ENCODE data around the gene PRSS2.

PRSS2 gene

DNA sequence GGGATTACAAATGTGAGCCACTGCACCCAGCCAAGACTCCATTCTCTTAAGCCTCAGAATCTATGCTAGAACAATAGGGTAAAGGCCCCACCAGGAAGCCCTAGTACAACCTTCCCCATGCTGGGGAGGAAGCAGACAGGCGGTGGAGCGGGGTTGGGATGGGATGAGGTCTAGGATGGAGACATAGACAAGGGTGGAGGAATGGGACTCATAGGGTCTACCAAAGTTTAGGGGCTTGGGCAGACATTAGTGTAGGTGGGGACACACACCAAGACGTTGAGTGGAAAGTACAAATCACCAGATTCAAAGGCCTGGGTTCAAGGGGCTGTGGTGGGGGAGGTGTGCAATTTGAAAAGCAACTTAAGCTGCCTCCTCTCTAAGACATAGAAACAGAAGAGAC, 19.3 kb downstream of the PRSS2 start:
- H3K27me3 Mint-ChIP-seq (ENCODE audit: low read depth, poor library complexity), result peaks cover 63% of the 10 kb centered on the region
- no peak overlapping the region for H3K4me3 Mint-ChIP-seq
- H3K36me3 Mint-ChIP-seq (ENCODE audit: low read depth), result no peaks in the 10 kb centered on the region
- H3K9me3 Mint-ChIP-seq, result no peaks in the 10 kb centered on the region
- TF ChIP-seq, protein P1, sequence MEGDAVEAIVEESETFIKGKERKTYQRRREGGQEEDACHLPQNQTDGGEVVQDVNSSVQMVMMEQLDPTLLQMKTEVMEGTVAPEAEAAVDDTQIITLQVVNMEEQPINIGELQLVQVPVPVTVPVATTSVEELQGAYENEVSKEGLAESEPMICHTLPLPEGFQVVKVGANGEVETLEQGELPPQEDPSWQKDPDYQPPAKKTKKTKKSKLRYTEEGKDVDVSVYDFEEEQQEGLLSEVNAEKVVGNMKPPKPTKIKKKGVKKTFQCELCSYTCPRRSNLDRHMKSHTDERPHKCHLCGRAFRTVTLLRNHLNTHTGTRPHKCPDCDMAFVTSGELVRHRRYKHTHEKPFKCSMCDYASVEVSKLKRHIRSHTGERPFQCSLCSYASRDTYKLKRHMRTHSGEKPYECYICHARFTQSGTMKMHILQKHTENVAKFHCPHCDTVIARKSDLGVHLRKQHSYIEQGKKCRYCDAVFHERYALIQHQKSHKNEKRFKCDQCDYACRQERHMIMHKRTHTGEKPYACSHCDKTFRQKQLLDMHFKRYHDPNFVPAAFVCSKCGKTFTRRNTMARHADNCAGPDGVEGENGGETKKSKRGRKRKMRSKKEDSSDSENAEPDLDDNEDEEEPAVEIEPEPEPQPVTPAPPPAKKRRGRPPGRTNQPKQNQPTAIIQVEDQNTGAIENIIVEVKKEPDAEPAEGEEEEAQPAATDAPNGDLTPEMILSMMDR (IDR thresholded peaks at IDR 0.05), result no peak
- no peaks in the 10 kb centered on the region for H3K4me1 Mint-ChIP-seq
- DNase-seq, result no peak
- no peak overlapping the region for H3K27ac Mint-ChIP-seq

DNA sequence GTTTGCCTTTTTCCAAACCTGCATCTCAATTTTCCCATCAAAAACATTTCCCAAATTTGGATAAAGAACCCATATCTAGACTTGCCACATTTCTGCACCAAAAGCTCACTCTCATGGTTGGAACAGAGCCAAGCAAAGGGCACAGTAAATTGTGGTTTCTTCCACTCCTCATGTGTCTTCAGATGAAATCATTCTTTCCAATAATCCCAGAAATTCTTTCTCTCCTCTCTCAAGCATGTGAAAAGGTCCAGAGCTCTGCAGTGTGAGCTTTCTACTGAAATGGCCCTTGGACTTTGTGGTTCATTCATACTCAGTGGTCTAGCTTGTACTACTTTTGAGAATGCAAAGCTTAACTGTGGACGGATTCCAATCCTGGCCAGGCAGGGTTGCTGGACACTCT, 19.8 kb downstream of the PRSS2 start:
- DNase-seq, result no peak
- no peaks in the 10 kb centered on the region for H3K9me3 Mint-ChIP-seq
- H3K4me1 Mint-ChIP-seq, result no peaks in the 10 kb centered on the region
- no peak overlapping the region for H3K27ac Mint-ChIP-seq
- TF ChIP-seq, protein P1 (IDR thresholded peaks at IDR 0.05), result no peak
- no peak overlapping the region for H3K4me3 Mint-ChIP-seq
- H3K36me3 Mint-ChIP-seq (ENCODE audit: low read depth), result no peaks in the 10 kb centered on the region
- H3K27me3 Mint-ChIP-seq (ENCODE audit: low read depth, poor library complexity), result peaks cover 68% of the 10 kb centered on the region

DNA sequence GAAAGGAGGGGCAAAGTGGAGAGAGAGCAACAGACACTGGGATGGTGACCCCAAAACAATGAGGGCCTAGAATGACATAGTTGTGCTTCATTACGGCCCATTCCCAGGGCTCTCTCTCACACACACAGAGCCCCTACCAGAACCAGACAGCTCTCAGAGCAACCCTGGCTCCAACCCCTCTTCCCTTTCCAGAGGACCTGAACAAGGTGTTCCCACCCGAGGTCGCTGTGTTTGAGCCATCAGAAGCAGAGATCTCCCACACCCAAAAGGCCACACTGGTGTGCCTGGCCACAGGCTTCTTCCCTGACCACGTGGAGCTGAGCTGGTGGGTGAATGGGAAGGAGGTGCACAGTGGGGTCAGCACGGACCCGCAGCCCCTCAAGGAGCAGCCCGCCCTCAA, 20.7 kb downstream of the PRSS2 start:
- TF ChIP-seq, protein P1 (IDR thresholded peaks at IDR 0.05), result no peak
- no peaks in the 10 kb centered on the region for H3K9me3 Mint-ChIP-seq
- peaks cover 7% of the 10 kb centered on the region for H3K4me1 Mint-ChIP-seq
- peaks cover 77% of the 10 kb centered on the region for H3K27me3 Mint-ChIP-seq (ENCODE audit: low read depth, poor library complexity)
- H3K4me3 Mint-ChIP-seq, result no peak overlapping the region
- DNase-seq, result no peak
- H3K27ac Mint-ChIP-seq, result no peak overlapping the region
- H3K36me3 Mint-ChIP-seq (ENCODE audit: low read depth), result no peaks in the 10 kb centered on the region

DNA sequence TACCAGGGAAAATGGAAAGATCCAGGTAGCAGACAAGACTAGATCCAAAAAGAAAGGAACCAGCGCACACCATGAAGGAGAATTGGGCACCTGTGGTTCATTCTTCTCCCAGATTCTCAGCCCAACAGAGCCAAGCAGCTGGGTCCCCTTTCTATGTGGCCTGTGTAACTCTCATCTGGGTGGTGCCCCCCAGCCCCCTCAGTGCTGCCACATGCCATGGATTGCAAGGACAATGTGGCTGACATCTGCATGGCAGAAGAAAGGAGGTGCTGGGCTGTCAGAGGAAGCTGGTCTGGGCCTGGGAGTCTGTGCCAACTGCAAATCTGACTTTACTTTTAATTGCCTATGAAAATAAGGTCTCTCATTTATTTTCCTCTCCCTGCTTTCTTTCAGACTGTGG, 21.4 kb downstream of the PRSS2 start:
- TF ChIP-seq, protein P1 (IDR thresholded peaks at IDR 0.05), result no peak
- Mint-ChIP-seq H3K9me3 (no peaks in the 10 kb centered on the region), H3K36me3 (ENCODE audit: low read depth) (no peaks in the 10 kb centered on the region), H3K27ac (no peak overlapping the region), H3K27me3 (ENCODE audit: low read depth, poor library complexity) (peaks cover 80% of the 10 kb centered on the region), H3K4me1 (peaks cover 7% of the 10 kb centered on the region), H3K4me3 (no peak overlapping the region)
- no peak for DNase-seq

DNA sequence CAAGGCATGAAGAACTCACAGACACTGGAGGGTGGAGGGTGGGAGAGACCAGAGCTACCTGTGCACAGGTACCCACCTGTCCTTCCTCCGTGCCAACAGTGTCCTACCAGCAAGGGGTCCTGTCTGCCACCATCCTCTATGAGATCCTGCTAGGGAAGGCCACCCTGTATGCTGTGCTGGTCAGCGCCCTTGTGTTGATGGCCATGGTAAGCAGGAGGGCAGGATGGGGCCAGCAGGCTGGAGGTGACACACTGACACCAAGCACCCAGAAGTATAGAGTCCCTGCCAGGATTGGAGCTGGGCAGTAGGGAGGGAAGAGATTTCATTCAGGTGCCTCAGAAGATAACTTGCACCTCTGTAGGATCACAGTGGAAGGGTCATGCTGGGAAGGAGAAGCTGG, 21.8 kb downstream of the PRSS2 start:
- TF ChIP-seq, protein P1 (IDR thresholded peaks at IDR 0.05), result no peak
- DNase-seq, result no peak
- no peak overlapping the region for H3K27ac Mint-ChIP-seq
- no peaks in the 10 kb centered on the region for H3K9me3 Mint-ChIP-seq
- peaks cover 82% of the 10 kb centered on the region for H3K27me3 Mint-ChIP-seq (ENCODE audit: low read depth, poor library complexity)
- no peak overlapping the region for H3K4me3 Mint-ChIP-seq
- H3K4me1 Mint-ChIP-seq, result peaks cover 10% of the 10 kb centered on the region
- no peaks in the 10 kb centered on the region for H3K36me3 Mint-ChIP-seq (ENCODE audit: low read depth)

DNA sequence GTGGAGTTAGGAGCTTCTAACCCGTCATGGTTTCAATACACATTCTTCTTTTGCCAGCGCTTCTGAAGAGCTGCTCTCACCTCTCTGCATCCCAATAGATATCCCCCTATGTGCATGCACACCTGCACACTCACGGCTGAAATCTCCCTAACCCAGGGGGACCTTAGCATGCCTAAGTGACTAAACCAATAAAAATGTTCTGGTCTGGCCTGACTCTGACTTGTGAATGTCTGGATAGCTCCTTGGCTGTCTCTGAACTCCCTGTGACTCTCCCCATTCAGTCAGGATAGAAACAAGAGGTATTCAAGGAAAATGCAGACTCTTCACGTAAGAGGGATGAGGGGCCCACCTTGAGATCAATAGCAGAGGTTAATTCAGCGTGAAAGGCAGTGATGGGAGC, 22.4 kb downstream of the PRSS2 start:
- no peak for DNase-seq
- H3K27me3 Mint-ChIP-seq (ENCODE audit: low read depth, poor library complexity), result peaks cover 84% of the 10 kb centered on the region
- no peak overlapping the region for H3K27ac Mint-ChIP-seq
- H3K4me1 Mint-ChIP-seq, result peaks cover 15% of the 10 kb centered on the region
- H3K36me3 Mint-ChIP-seq (ENCODE audit: low read depth), result no peaks in the 10 kb centered on the region
- no peaks in the 10 kb centered on the region for H3K9me3 Mint-ChIP-seq
- TF ChIP-seq, protein P1 (IDR thresholded peaks at IDR 0.05), result no peak
- H3K4me3 Mint-ChIP-seq, result no peak overlapping the region
